DND-41 (cell line): Measurements from ENCODE around the gene TMEM26.

Experiments used
- ATAC-seq: fragments of 200-7000 bp; cut with Tn5 transposase; 3 replicates; pipeline ENCODE4 v1.9.1; 2021; ENCODE audit warnings: low read depth; ENCODE audit not compliant: insufficient read depth
- DNase-seq: peaks from one replicate; pipeline ENCODE4 v3.0.0-alpha.2; 2020
- H2AFZ ChIP-seq: 2 replicates; pipeline ENCODE4 v1.6.0; 2012; ENCODE audit warnings: low read depth, low read length
- H3K27ac ChIP-seq: 2 replicates; pipeline ENCODE4 v1.5.1; 2012; ENCODE audit warnings: low read length, inconsistent platforms
- H3K27me3 ChIP-seq: fragments of 200-600 bp; sonication (generic); 2 replicates; pipeline ENCODE4 v1.6.0; 2012; ENCODE audit warnings: low read length, mild to moderate bottlenecking, inconsistent platforms; ENCODE audit not compliant: insufficient read depth, poor library complexity
- H3K36me3 ChIP-seq: 2 replicates; pipeline ENCODE4 v1.5.1; 2012; ENCODE audit warnings: low read length, inconsistent platforms; ENCODE audit not compliant: insufficient read depth
- H3K4me1 ChIP-seq: 2 replicates; pipeline ENCODE4 v1.5.1; 2012; ENCODE audit warnings: mild to moderate bottlenecking, low read length; ENCODE audit not compliant: insufficient read depth
- H3K4me2 ChIP-seq: 2 replicates; pipeline ENCODE4 v1.6.0; 2012; ENCODE audit warnings: mild to moderate bottlenecking, moderate library complexity, low read length, inconsistent platforms; ENCODE audit not compliant: insufficient read depth
- H3K4me3 ChIP-seq, 2 experiments: fragments of 200-600 bp in 1 of 2; shearing (Covaris generic) in 1 of 2; 2 replicates each; pipeline ENCODE4 v1.5.1; 2012 to 2016; ENCODE audit warnings: inconsistent platforms in 2 of 2, low read length in 2 of 2, mild to moderate bottlenecking in 2 of 2, low read depth in 1 of 2, moderate library complexity in 1 of 2
- H3K79me2 ChIP-seq: 2 replicates; pipeline ENCODE4 v1.6.0; 2012; ENCODE audit warnings: low read length, inconsistent platforms; ENCODE audit not compliant: insufficient read depth
- H3K9ac ChIP-seq: 2 replicates; pipeline ENCODE4 v1.6.0; 2012; ENCODE audit warnings: low read depth, mild to moderate bottlenecking, inconsistent platforms, low read length, moderate library complexity
- H3K9me3 ChIP-seq: 2 replicates; pipeline ENCODE4 v1.5.1; 2012; ENCODE audit warnings: low read length, moderate library complexity, mild to moderate bottlenecking, inconsistent platforms; ENCODE audit not compliant: insufficient read depth, severe bottlenecking
- H4K20me1 ChIP-seq: 2 replicates; pipeline ENCODE4 v1.6.0; 2012; ENCODE audit warnings: low read length; ENCODE audit not compliant: insufficient read depth
- EZH2 ChIP-seq: IDR thresholded peaks from 3 replicates; pipeline ENCODE4 v1.6.1; 2012; ENCODE audit warnings: borderline replicate concordance, low read depth, mild to moderate bottlenecking, moderate library complexity, low read length, inconsistent platforms; ENCODE audit not compliant: severe bottlenecking
- TF ChIP-seq, protein P1 (sequence below): IDR thresholded peaks from 2 replicates; pipeline ENCODE4 v1.5.1; 2012; ENCODE audit warnings: borderline replicate concordance, low read length, moderate library complexity, mild to moderate bottlenecking; ENCODE audit not compliant: poor library complexity, severe bottlenecking; ENCODE audit errors: extremely low read depth

The TMEM26 gene

GRCh38 chr10:61376377-61376776 is 76.8 kb downstream of the TMEM26 start:
- Histone ChIP-seq H4K20me1 (no peaks in the 10 kb centered on the region), H3K9me3 (peaks cover 22% of the 10 kb centered on the region), H3K27ac (no peak overlapping the region), H3K4me1 (no peaks in the 10 kb centered on the region), H3K9ac (no peak overlapping the region), H3K4me3 (no peak overlapping the region), H3K36me3 (no peaks in the 10 kb centered on the region), H3K4me2 (no peak overlapping the region), H3K79me2 (no peaks in the 10 kb centered on the region), H3K27me3 (no peaks in the 10 kb centered on the region), H2AFZ (no peak overlapping the region)
- DNase-seq (no peak), ATAC-seq (no peak)
- TF ChIP-seq EZH2, result no peak
- TF ChIP-seq, protein P1, sequence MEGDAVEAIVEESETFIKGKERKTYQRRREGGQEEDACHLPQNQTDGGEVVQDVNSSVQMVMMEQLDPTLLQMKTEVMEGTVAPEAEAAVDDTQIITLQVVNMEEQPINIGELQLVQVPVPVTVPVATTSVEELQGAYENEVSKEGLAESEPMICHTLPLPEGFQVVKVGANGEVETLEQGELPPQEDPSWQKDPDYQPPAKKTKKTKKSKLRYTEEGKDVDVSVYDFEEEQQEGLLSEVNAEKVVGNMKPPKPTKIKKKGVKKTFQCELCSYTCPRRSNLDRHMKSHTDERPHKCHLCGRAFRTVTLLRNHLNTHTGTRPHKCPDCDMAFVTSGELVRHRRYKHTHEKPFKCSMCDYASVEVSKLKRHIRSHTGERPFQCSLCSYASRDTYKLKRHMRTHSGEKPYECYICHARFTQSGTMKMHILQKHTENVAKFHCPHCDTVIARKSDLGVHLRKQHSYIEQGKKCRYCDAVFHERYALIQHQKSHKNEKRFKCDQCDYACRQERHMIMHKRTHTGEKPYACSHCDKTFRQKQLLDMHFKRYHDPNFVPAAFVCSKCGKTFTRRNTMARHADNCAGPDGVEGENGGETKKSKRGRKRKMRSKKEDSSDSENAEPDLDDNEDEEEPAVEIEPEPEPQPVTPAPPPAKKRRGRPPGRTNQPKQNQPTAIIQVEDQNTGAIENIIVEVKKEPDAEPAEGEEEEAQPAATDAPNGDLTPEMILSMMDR, result no peak

DNA sequence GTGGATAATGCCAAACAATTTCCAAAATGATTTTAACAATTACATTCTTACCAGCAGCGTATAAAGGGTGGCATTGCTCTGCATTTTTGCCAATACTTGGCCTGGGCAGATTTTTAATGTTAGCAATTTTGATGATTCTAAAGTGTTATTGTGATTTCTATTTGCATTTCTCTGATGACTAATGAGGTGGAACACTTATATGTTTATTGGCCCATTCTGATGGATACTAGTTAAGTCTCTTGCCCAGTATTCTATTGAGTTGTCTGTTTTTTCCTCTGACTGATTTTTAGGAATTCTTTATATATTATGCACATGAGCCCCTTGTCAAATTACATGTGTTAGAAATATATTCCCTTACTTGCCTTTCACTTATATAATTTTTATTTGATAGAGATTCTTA is 86.8 kb downstream of the TMEM26 start:
- H3K4me2 ChIP-seq, result no peak overlapping the region
- no peaks in the 10 kb centered on the region for H3K4me1 ChIP-seq
- no peaks in the 10 kb centered on the region for H3K27me3 ChIP-seq
- no peak overlapping the region for H3K4me3 ChIP-seq
- no peak for DNase-seq
- H3K9ac ChIP-seq, result no peak overlapping the region
- H3K36me3 ChIP-seq, result no peaks in the 10 kb centered on the region
- no peak overlapping the region for H2AFZ ChIP-seq
- no peak for TF ChIP-seq EZH2
- TF ChIP-seq, protein P1, result no peak
- H3K79me2 ChIP-seq, result no peaks in the 10 kb centered on the region
- H4K20me1 ChIP-seq, result no peaks in the 10 kb centered on the region
- no peak overlapping the region for H3K27ac ChIP-seq
- no peak for ATAC-seq
- no peaks in the 10 kb centered on the region for H3K9me3 ChIP-seq

GRCh38 chr10:61364619-61365018 is 88.6 kb downstream of the TMEM26 start:
- no peak overlapping the region for H2AFZ ChIP-seq
- H3K79me2 ChIP-seq, result no peaks in the 10 kb centered on the region
- no peak for ATAC-seq
- no peak overlapping the region for H3K9ac ChIP-seq
- TF ChIP-seq, protein P1, result no peak
- TF ChIP-seq EZH2, result no peak
- DNase-seq, result no peak
- no peak overlapping the region for H3K27ac ChIP-seq
- no peaks in the 10 kb centered on the region for H3K27me3 ChIP-seq
- H3K4me3 ChIP-seq, result no peak overlapping the region
- no peaks in the 10 kb centered on the region for H3K36me3 ChIP-seq
- no peaks in the 10 kb centered on the region for H3K9me3 ChIP-seq
- H3K4me2 ChIP-seq, result no peak overlapping the region
- no peaks in the 10 kb centered on the region for H3K4me1 ChIP-seq
- no peaks in the 10 kb centered on the region for H4K20me1 ChIP-seq

GRCh38 chr10:61363006-61363405 is 90.2 kb downstream of the TMEM26 start:
- no peaks in the 10 kb centered on the region for H3K9me3 ChIP-seq
- H3K9ac ChIP-seq, result no peak overlapping the region
- no peaks in the 10 kb centered on the region for H3K36me3 ChIP-seq
- H2AFZ ChIP-seq, result 0 out of 2 replicates have a peak overlapping the region, but pooled peaks have one; percentile 50
- H3K4me1 ChIP-seq, result no peaks in the 10 kb centered on the region
- H4K20me1 ChIP-seq, result no peaks in the 10 kb centered on the region
- H3K27ac ChIP-seq, result no peak overlapping the region
- no peaks in the 10 kb centered on the region for H3K79me2 ChIP-seq
- H3K4me2 ChIP-seq, result no peak overlapping the region
- H3K27me3 ChIP-seq, result no peaks in the 10 kb centered on the region
- no peak overlapping the region for H3K4me3 ChIP-seq
- no peak for TF ChIP-seq EZH2
- TF ChIP-seq, protein P1, result no peak
- ATAC-seq, result no peak
- DNase-seq, result no peak
